GM12878 (cell line): ENCODE data around the gene ANKMY1.

Experiments used
- CTCF ChIP-seq, 3 experiments: IDR thresholded peaks in 2 of 3; conservative IDR thresholded peaks in 1 of 3; 2 replicates each; pipeline ENCODE4 v1.5.1; 2011; ENCODE audit warnings: low read depth in 3 of 3, low read length in 3 of 3, mild to moderate bottlenecking in 3 of 3, control low read depth in 2 of 3, moderate library complexity in 2 of 3, inconsistent platforms in 1 of 3, mixed read lengths in 1 of 3; ENCODE audit not compliant: control insufficient read depth in 2 of 3, insufficient read depth in 1 of 3; ENCODE audit errors: extremely low read depth in 1 of 3
- EP300 ChIP-seq, 2 experiments: fragments of 150-350 bp in 1 of 2; IDR thresholded peaks; 2 replicates each; pipeline ENCODE4 v1.6.1; 2011 to 2012; ENCODE audit warnings: low read depth in 2 of 2, low read length in 2 of 2, borderline replicate concordance in 1 of 2, improper control_type of control experiment in 1 of 2, inconsistent platforms in 1 of 2; ENCODE audit not compliant: control insufficient read depth in 1 of 2
- ESRRA ChIP-seq: IDR thresholded peaks from 2 replicates; pipeline ENCODE4 v1.6.1; 2012; ENCODE audit warnings: mild to moderate bottlenecking, low read length, improper control_type of control experiment
- FOS ChIP-seq: IDR thresholded peaks from 3 replicates; pipeline ENCODE4 v1.6.1; 2011; ENCODE audit warnings: borderline replicate concordance; ENCODE audit not compliant: insufficient read length; ENCODE audit errors: extremely low read depth
- JUNB ChIP-seq: IDR thresholded peaks from 2 replicates; pipeline ENCODE4 v1.6.1; 2016; ENCODE audit warnings: antibody characterized with exemption, mild to moderate bottlenecking
- POLR2A ChIP-seq: IDR thresholded peaks from 2 replicates; pipeline ENCODE4 v1.6.1; 2011; ENCODE audit warnings: low read depth, mild to moderate bottlenecking, low read length

- TF ChIP-seq JUNB (no peak), POLR2A (no peak), EP300 (IDR thresholded peaks at IDR 0.05; ENCODE audit: borderline replicate concordance in 1 of 2, control insufficient read depth in 1 of 2, low read depth in 2 of 2, low read length in 2 of 2) (no peak), FOS (no peak), CTCF (IDR thresholded peaks at IDR 0.05 in 2 of 3, conservative IDR thresholded peaks at IDR 0.05 in 1 of 3; ENCODE audit: control insufficient read depth in 2 of 3, extremely low read depth in 1 of 3, insufficient read depth in 1 of 3, low read depth in 3 of 3, low read length in 3 of 3) (no peak), ESRRA (no peak)
These were observed 50.6 kb downstream of the ANKMY1 start for GRCh38 chr2:240507060-240507777.
